ENCODE data around the gene MXI1.

GRCh38 chr10:110207805-110208613 lies 604 bp downstream of the MXI1 start:
- TF ChIP-seq, protein P1, sequence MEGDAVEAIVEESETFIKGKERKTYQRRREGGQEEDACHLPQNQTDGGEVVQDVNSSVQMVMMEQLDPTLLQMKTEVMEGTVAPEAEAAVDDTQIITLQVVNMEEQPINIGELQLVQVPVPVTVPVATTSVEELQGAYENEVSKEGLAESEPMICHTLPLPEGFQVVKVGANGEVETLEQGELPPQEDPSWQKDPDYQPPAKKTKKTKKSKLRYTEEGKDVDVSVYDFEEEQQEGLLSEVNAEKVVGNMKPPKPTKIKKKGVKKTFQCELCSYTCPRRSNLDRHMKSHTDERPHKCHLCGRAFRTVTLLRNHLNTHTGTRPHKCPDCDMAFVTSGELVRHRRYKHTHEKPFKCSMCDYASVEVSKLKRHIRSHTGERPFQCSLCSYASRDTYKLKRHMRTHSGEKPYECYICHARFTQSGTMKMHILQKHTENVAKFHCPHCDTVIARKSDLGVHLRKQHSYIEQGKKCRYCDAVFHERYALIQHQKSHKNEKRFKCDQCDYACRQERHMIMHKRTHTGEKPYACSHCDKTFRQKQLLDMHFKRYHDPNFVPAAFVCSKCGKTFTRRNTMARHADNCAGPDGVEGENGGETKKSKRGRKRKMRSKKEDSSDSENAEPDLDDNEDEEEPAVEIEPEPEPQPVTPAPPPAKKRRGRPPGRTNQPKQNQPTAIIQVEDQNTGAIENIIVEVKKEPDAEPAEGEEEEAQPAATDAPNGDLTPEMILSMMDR (IDR thresholded peaks at IDR 0.05) = no peak
- TF ChIP-seq ETV6 (CRISPR knock-in tag; IDR thresholded peaks at IDR 0.05) (no peak), NFYB (CRISPR knock-in tag; conservative IDR thresholded peaks at IDR 0.05; ENCODE audit: low read depth) (no peak), ATF1 (CRISPR knock-in tag; IDR thresholded peaks at IDR 0.05) (no peak), CREB1 (CRISPR knock-in tag; IDR thresholded peaks at IDR 0.05) (no peak)
- TF ChIP-seq, protein P2, sequence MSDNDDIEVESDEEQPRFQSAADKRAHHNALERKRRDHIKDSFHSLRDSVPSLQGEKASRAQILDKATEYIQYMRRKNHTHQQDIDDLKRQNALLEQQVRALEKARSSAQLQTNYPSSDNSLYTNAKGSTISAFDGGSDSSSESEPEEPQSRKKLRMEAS (CRISPR knock-in tag; IDR thresholded peaks at IDR 0.05) = no peak
- TF ChIP-seq, protein P3, sequence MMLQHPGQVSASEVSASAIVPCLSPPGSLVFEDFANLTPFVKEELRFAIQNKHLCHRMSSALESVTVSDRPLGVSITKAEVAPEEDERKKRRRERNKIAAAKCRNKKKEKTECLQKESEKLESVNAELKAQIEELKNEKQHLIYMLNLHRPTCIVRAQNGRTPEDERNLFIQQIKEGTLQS (CRISPR knock-in tag; conservative IDR thresholded peaks at IDR 0.05) = no peak

Measured in WTC11 (cell line).